Kidney (tissue), 14 donors: ENCODE results near the gene SPPL2B. TPM values are rescaled to one million over a fixed set of nuclear protein-coding genes. Genes with fewer than 3 reads are reported as not detected.
A peak's percentile ranks its signal among the peaks of the same experiment; 100 is the strongest.

Source experiments
- DNase-seq, 5 donors: peaks; one replicate each; pipeline ENCODE4 v3.0.0-alpha.2; 2013 to 2020
- FAIRE-seq: peaks from 2 replicates; lab custom pipeline; 2012; peaks lifted over from hg19 to GRCh38; lab: Jason Lieb, UNC
- H3K27ac ChIP-seq, 2 donors: one replicate each; pipeline ENCODE4 v1.7.0; 2013; ENCODE audit warnings: low read depth in 2 of 2, low read length in 2 of 2, inconsistent platforms in 1 of 2
- H3K27me3 ChIP-seq: one replicate; pipeline ENCODE4 v1.7.1; 2013; ENCODE audit warnings: low read length, inconsistent platforms; ENCODE audit not compliant: control insufficient read depth, insufficient read depth
- H3K36me3 ChIP-seq, 3 donors: one replicate each; pipeline versions ENCODE4 v1.7.0 to v1.7.1; 2013; ENCODE audit warnings: low read length in 3 of 3, control low read depth in 1 of 3, inconsistent platforms in 1 of 3; ENCODE audit not compliant: insufficient read depth in 3 of 3, control insufficient read depth in 2 of 3
- H3K4me1 ChIP-seq, 3 donors: one replicate each; pipeline versions ENCODE4 v1.7.0 to v1.7.1; 2013; ENCODE audit warnings: low read length in 3 of 3, inconsistent platforms in 1 of 3, low read depth in 1 of 3; ENCODE audit not compliant: control insufficient read depth in 2 of 3, insufficient read depth in 2 of 3
- H3K4me3 ChIP-seq, 3 donors: one replicate each; pipeline versions ENCODE4 v1.7.0 to v1.8.1; 2013; ENCODE audit warnings: low read length in 3 of 3, control low read depth in 1 of 3, inconsistent platforms in 1 of 3
- H3K9ac ChIP-seq, 3 donors: one replicate each; pipeline versions ENCODE4 v1.7.0 to v1.7.1; 2013; ENCODE audit warnings: low read length in 3 of 3, control low read depth in 1 of 3, inconsistent platforms in 1 of 3
- H3K9me3 ChIP-seq, 3 donors: one replicate each; pipeline versions ENCODE4 v1.7.0 to v1.7.1; 2013; ENCODE audit warnings: low read length in 3 of 3, control low read depth in 1 of 3, inconsistent platforms in 1 of 3; ENCODE audit not compliant: control insufficient read depth in 2 of 3, insufficient read depth in 1 of 3
- intact Hi-C: fragments of 100-400 bp; cut with DNase I; formaldehyde crosslinking; loops from one replicate; pipeline ENCODE4 v1.11.1; 2022
- polyA plus RNA-seq: library from polyadenylated mRNA; stranded (reverse); fragments of 350-450 nt; fragmentation: Illumina TruSeq; extraction: RNeasy Lipid Tissue Mini Kit (QIAGEN cat#74804); gene quantifications from one replicate; pipeline ENCODE4 v1.2.3, GENCODE V29; 2014; ENCODE audit warnings: low read depth, low replicate concordance; ENCODE audit not compliant: insufficient read depth
- total RNA-seq: library from RNA; stranded (reverse); fragmentation: NEBNext Ultra II Directional; extraction: Animal tissue kit (Norgen Biotek cat#: 25700); gene quantifications from one replicate; pipeline ENCODE4 v1.2.1, GENCODE V29; 2021
- TF ChIP-seq, protein P1 (sequence below): IDR thresholded peaks from 3 replicates; pipeline ENCODE4 v1.5.1; 2012; ENCODE audit warnings: mild to moderate bottlenecking, moderate library complexity, borderline replicate concordance; ENCODE audit not compliant: insufficient read depth; ENCODE audit errors: extremely low read depth
- donor health status: control.
- donor health status: control.
- donor health status: control.
- donor health status: control.
- donor health status: control.
- donor health status: DM: yes; HTN: yes; CAD: no.
- donor health status: Normal renal cell carcinoma (clear cell type).

Gene SPPL2B
- total and polyA plus RNA-seq, 2 donors from 2014 or later = 25.3 to 94.1 TPM

DNA sequence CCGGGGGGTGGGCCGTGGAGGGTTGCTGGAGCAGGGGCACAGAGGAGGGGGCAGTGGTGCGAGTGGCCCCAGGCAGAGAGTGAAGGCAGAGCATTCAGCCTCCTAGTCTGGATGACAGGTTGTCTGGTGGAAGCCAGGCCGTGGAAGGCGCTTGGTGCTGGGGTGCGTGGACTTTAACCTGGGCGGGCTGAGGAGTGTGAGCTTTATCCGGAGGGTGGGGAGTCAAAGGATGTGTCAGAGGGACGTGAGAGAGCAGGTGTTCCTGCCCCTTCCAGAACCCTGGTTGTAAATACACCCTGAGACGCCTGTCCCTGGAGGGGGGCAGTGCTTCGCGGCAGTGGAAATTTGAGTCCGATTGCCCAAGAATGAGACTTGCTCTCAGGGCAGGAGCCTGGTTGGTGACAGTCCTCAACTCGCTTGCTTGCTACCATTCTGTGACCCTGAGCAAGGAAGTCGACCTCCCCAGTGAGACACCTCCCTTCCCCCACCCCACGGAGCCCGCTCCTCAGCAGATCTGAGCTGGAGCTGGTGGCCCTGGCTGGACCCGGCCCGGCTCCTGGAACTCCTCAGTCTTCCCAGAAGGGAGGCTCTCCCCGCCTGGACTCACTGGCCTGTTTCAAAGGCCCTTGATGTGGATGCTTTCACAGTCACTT, 2.3 kb downstream of the SPPL2B start:
- no peak for FAIRE-seq
- Histone ChIP-seq H3K9me3 (no peaks in the 10 kb centered on the region), H3K9ac (peak overlapping the region in 1 of 3 donors; percentile 15), H3K4me3 (peak overlapping the region in 2 of 3 donors; percentile 24 to 29), H3K27ac (peak overlapping the region in 1 of 2 donors; percentile 22), H3K27me3 (no peaks in the 10 kb centered on the region), H3K36me3 (no peaks in the 10 kb centered on the region), H3K4me1 (peaks cover 0 to 44% (median 21%) of the 10 kb centered on the region in 3 donors)
- peak in 3 of 5 donors; percentile 55 to 75 (median 62) for DNase-seq
- TF ChIP-seq, protein P1, sequence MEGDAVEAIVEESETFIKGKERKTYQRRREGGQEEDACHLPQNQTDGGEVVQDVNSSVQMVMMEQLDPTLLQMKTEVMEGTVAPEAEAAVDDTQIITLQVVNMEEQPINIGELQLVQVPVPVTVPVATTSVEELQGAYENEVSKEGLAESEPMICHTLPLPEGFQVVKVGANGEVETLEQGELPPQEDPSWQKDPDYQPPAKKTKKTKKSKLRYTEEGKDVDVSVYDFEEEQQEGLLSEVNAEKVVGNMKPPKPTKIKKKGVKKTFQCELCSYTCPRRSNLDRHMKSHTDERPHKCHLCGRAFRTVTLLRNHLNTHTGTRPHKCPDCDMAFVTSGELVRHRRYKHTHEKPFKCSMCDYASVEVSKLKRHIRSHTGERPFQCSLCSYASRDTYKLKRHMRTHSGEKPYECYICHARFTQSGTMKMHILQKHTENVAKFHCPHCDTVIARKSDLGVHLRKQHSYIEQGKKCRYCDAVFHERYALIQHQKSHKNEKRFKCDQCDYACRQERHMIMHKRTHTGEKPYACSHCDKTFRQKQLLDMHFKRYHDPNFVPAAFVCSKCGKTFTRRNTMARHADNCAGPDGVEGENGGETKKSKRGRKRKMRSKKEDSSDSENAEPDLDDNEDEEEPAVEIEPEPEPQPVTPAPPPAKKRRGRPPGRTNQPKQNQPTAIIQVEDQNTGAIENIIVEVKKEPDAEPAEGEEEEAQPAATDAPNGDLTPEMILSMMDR = no peak
- intact Hi-C loops = no loop called here

DNA sequence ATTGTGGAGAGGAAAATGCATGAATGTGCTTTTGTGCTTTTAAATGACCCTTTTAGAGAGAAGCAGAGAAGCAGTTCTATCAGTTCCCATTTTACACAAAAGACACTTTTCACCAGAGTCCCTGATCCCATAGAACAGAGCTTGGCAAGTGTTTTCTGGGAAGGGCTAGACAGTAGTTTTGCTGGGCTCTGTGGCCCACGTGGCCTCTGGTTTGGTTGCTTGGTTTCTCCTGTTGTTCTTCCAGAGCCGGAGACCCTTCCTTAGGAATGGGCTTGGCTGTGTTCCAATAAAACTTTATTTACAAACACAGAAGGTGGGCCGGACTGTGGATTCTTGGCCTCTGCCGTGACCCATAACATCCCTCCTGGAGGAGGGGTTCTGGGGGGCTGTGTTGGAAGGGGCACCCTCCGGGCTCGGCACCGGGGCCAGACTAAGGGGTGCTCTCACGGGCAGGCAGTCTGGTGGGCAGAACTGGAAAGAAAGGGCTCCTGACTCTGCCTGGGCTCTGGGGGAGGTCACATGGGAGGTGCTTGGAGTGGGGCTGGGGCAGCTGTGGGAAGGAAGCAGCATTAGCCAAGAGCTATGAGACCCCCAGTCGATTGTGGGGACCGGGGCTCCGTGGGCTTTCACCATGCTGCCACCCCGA, 3.2 kb downstream of the SPPL2B start:
- H3K36me3 ChIP-seq = peaks cover 0 to 3% (median 0%) of the 10 kb centered on the region in 3 donors
- H3K27me3 ChIP-seq = no peaks in the 10 kb centered on the region
- intact Hi-C loops = no loop called here
- no peak overlapping the region for H3K27ac ChIP-seq
- no peak overlapping the region for H3K4me3 ChIP-seq
- TF ChIP-seq, protein P1 = no peak
- no peaks in the 10 kb centered on the region for H3K9me3 ChIP-seq
- peaks cover 0 to 44% (median 21%) of the 10 kb centered on the region in 3 donors for H3K4me1 ChIP-seq
- DNase-seq (peak in 1 of 5 donors; percentile 42), FAIRE-seq (no peak)
- H3K9ac ChIP-seq = peak overlapping the region in 1 of 3 donors; percentile 15

DNA sequence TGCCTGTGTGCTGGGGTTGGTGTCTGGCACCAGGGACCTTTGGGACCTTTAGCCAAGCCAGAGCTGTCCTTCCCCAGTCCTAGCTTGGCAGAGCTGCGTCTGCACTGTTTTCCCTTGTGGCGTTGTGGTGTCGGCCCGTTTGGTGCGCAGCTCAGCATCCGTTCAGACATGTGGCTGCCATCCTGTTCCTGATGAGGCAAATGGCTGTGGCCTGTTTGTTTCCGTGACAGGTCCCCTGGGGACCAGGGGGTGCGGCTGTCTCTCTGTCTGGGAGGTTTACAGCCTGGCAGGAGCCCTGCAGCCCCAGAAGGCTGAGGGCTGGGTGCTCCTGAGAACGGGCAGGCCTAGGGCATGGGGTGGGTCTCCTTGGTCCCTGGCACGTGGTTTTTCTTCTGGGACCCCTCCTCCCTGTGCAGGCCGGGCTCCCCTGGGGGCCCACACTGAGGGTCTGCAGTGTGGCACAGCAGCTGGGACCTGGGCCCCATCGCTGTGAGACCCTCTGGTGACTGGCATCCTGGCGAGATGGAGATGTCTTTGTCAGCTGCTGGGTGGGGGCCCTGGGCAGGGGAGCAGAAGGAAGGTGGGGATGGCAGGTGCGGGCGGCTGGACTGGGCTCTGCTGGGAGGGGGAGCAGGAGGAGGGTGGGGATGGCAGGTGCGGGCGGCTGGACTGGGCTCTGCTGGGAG, 4.0 kb downstream of the SPPL2B start:
- H3K27ac ChIP-seq = peak overlapping the region in 1 of 2 donors; percentile 37
- intact Hi-C loops = no loop called here

More for the DNA sequence above, 4.0 kb downstream of the SPPL2B start:
- Histone ChIP-seq H3K27me3 (no peaks in the 10 kb centered on the region), H3K36me3 (peaks cover 0 to 3% (median 0%) of the 10 kb centered on the region in 3 donors), H3K4me1 (peaks cover 0 to 40% (median 21%) of the 10 kb centered on the region in 3 donors), H3K9me3 (no peaks in the 10 kb centered on the region), H3K4me3 (no peak overlapping the region), H3K9ac (peak overlapping the region in 1 of 3 donors; percentile 12)
- FAIRE-seq = no peak
- TF ChIP-seq, protein P1 = no peak
- DNase-seq = peak in 1 of 5 donors; percentile 71
